ENCODE data around the gene VMP1. TPM values are rescaled to one million over a fixed set of nuclear protein-coding genes. Genes with fewer than 3 reads are reported as not detected.
A peak's percentile ranks its signal among the peaks of the same experiment; 100 is the strongest.

Gene VMP1
- total and polyA plus RNA-seq, 5 experiments from 2014 or later: 39.8 to 65.1 (median 57.1) TPM

GRCh38 chr17:59714255-59714654 lies 6.8 kb downstream of the VMP1 start:
- H3K27ac Mint-ChIP-seq: peak overlapping the region in 1 of 10 donors; percentile 13
- H3K27me3 Mint-ChIP-seq: no peaks in the 10 kb centered on the region
- POLR2A ChIA-PET: interaction anchor here (0.7 kb wide), 1 partner anchor 74 kb away, joined by 5 read pairs; no protein-coding TSS in a partner anchor
- H3K4me3 Mint-ChIP-seq: no peak overlapping the region
- ATAC-seq (no peak), DNase-seq (no peak)
- H3K36me3 Mint-ChIP-seq: peaks cover 0 to 24% (median 2%) of the 10 kb centered on the region in 3 donors
- peaks cover 24 to 62% (median 41%) of the 10 kb centered on the region in 4 donors for H3K4me1 Mint-ChIP-seq
- H3K9me3 Mint-ChIP-seq: no peaks in the 10 kb centered on the region

GRCh38 chr17:59716427-59716826 lies 9.0 kb downstream of the VMP1 start:
- peaks cover 21 to 54% (median 35%) of the 10 kb centered on the region in 4 donors for H3K4me1 Mint-ChIP-seq
- no peaks in the 10 kb centered on the region for H3K27me3 Mint-ChIP-seq
- no peak overlapping the region for H3K4me3 Mint-ChIP-seq
- no peak for ATAC-seq
- DNase-seq: no peak
- peaks cover 0 to 24% (median 2%) of the 10 kb centered on the region in 3 donors for H3K36me3 Mint-ChIP-seq
- peak overlapping the region in 1 of 10 donors; percentile 51 for H3K27ac Mint-ChIP-seq
- POLR2A ChIA-PET: no interaction called here
- no peaks in the 10 kb centered on the region for H3K9me3 Mint-ChIP-seq

GRCh38 chr17:59719526-59719925 lies 12.1 kb downstream of the VMP1 start:
- ATAC-seq: no peak
- Mint-ChIP-seq H3K9me3 (no peaks in the 10 kb centered on the region), H3K27me3 (no peaks in the 10 kb centered on the region), H3K36me3 (peaks cover 0 to 28% (median 0%) of the 10 kb centered on the region in 3 donors), H3K27ac (no peak overlapping the region), H3K4me3 (no peak overlapping the region), H3K4me1 (peaks cover 17 to 52% (median 42%) of the 10 kb centered on the region in 4 donors)
- POLR2A ChIA-PET: no interaction called here
- no peak for DNase-seq

GRCh38 chr17:59722623-59723022 lies 15.2 kb downstream of the VMP1 start:
- POLR2A ChIA-PET: no interaction called here
- Mint-ChIP-seq H3K36me3 (peaks cover 0 to 18% (median 0%) of the 10 kb centered on the region in 3 donors), H3K9me3 (no peaks in the 10 kb centered on the region), H3K4me3 (no peak overlapping the region), H3K4me1 (peaks cover 13 to 47% (median 41%) of the 10 kb centered on the region in 4 donors), H3K27ac (no peak overlapping the region), H3K27me3 (no peaks in the 10 kb centered on the region)
- no peak for ATAC-seq
- no peak for DNase-seq

- peak overlapping the region in 3 of 10 donors; percentile 0 to 22 (median 1) for H3K27ac Mint-ChIP-seq
- H3K27me3 Mint-ChIP-seq: no peaks in the 10 kb centered on the region
- DNase-seq (no peak), ATAC-seq (no peak)
- peaks cover 14 to 47% (median 40%) of the 10 kb centered on the region in 4 donors for H3K4me1 Mint-ChIP-seq
- no peak overlapping the region for H3K4me3 Mint-ChIP-seq
- H3K9me3 Mint-ChIP-seq: no peaks in the 10 kb centered on the region
- POLR2A ChIA-PET: no interaction called here
- peaks cover 0 to 16% (median 0%) of the 10 kb centered on the region in 3 donors for H3K36me3 Mint-ChIP-seq
Measured at GRCh38 chr17:59723041-59723440, 15.6 kb downstream of the VMP1 start.

GRCh38 chr17:59723607-59724006 lies 16.2 kb downstream of the VMP1 start:
- H3K27ac Mint-ChIP-seq: peak overlapping the region in 2 of 10 donors; percentile 0 to 1
- peaks cover 0 to 13% (median 0%) of the 10 kb centered on the region in 3 donors for H3K36me3 Mint-ChIP-seq

GRCh38 chr17:59725691-59726090 lies 18.2 kb downstream of the VMP1 start:
- ATAC-seq (no peak), DNase-seq (no peak)
- Mint-ChIP-seq H3K4me1 (peaks cover 8 to 51% (median 28%) of the 10 kb centered on the region in 4 donors), H3K27me3 (no peaks in the 10 kb centered on the region), H3K27ac (peak overlapping the region in 1 of 10 donors; percentile 14), H3K36me3 (peaks cover 0 to 13% (median 0%) of the 10 kb centered on the region in 3 donors), H3K4me3 (no peak overlapping the region), H3K9me3 (no peaks in the 10 kb centered on the region)
- POLR2A ChIA-PET: no interaction called here

More at GRCh38 chr17:59723607-59724006, 16.2 kb downstream of the VMP1 start:
- ATAC-seq (no peak), DNase-seq (no peak)
- peaks cover 12 to 44% (median 37%) of the 10 kb centered on the region in 4 donors for H3K4me1 Mint-ChIP-seq
- POLR2A ChIA-PET: no interaction called here
- H3K4me3 Mint-ChIP-seq: no peak overlapping the region
- no peaks in the 10 kb centered on the region for H3K9me3 Mint-ChIP-seq
- H3K27me3 Mint-ChIP-seq: no peaks in the 10 kb centered on the region

- H3K36me3 Mint-ChIP-seq: peaks cover 0 to 25% (median 4%) of the 10 kb centered on the region in 3 donors
- peaks cover 8 to 41% (median 20%) of the 10 kb centered on the region in 4 donors for H3K4me1 Mint-ChIP-seq
- ATAC-seq (no peak), DNase-seq (no peak)
- H3K27ac Mint-ChIP-seq: no peak overlapping the region
- POLR2A ChIA-PET: no interaction called here
- no peak overlapping the region for H3K4me3 Mint-ChIP-seq
- no peaks in the 10 kb centered on the region for H3K27me3 Mint-ChIP-seq
- no peaks in the 10 kb centered on the region for H3K9me3 Mint-ChIP-seq
Measured at GRCh38 chr17:59727817-59728533, 20.5 kb downstream of the VMP1 start.

GRCh38 chr17:59730268-59730834 lies 22.9 kb downstream of the VMP1 start:
- peak overlapping the region in 3 of 10 donors; percentile 14 to 73 (median 39) for H3K27ac Mint-ChIP-seq
- H3K36me3 Mint-ChIP-seq: peaks cover 0 to 36% (median 6%) of the 10 kb centered on the region in 3 donors
- POLR2A ChIA-PET: no interaction called here
- DNase-seq (no peak), ATAC-seq (no peak)
- peak overlapping the region in 1 of 10 donors; percentile 24 for H3K4me3 Mint-ChIP-seq
- no peaks in the 10 kb centered on the region for H3K9me3 Mint-ChIP-seq
- H3K4me1 Mint-ChIP-seq: peaks cover under 1 to 30% (median 10%) of the 10 kb centered on the region in 4 donors
- no peaks in the 10 kb centered on the region for H3K27me3 Mint-ChIP-seq

- no peak overlapping the region for H3K4me3 Mint-ChIP-seq
- H3K27me3 Mint-ChIP-seq: no peaks in the 10 kb centered on the region
- no peak for ATAC-seq
- peaks cover 0 to 15% (median 5%) of the 10 kb centered on the region in 4 donors for H3K4me1 Mint-ChIP-seq
- H3K36me3 Mint-ChIP-seq: peaks cover 0 to 61% (median 9%) of the 10 kb centered on the region in 3 donors
- H3K9me3 Mint-ChIP-seq: no peaks in the 10 kb centered on the region
- H3K27ac Mint-ChIP-seq: no peak overlapping the region
- POLR2A ChIA-PET: no interaction called here
- no peak for DNase-seq
Measured at GRCh38 chr17:59733697-59734096, 26.2 kb downstream of the VMP1 start.

- no peaks in the 10 kb centered on the region for H3K9me3 Mint-ChIP-seq
- POLR2A ChIA-PET: no interaction called here
- ATAC-seq (no peak), DNase-seq (no peak)
- no peak overlapping the region for H3K27ac Mint-ChIP-seq
- H3K27me3 Mint-ChIP-seq: no peaks in the 10 kb centered on the region
- peaks cover 0 to 10% (median 5%) of the 10 kb centered on the region in 4 donors for H3K4me1 Mint-ChIP-seq
- H3K4me3 Mint-ChIP-seq: no peak overlapping the region
- H3K36me3 Mint-ChIP-seq: peaks cover 0 to 65% (median 9%) of the 10 kb centered on the region in 3 donors
Measured at GRCh38 chr17:59734226-59734625, 26.8 kb downstream of the VMP1 start.

GRCh38 chr17:59737324-59737723 lies 29.9 kb downstream of the VMP1 start:
- H3K36me3 Mint-ChIP-seq: peaks cover 0 to 76% (median 15%) of the 10 kb centered on the region in 3 donors
- H3K4me1 Mint-ChIP-seq: peaks cover 0 to 2% (median 0%) of the 10 kb centered on the region in 4 donors
- H3K4me3 Mint-ChIP-seq: no peak overlapping the region
- DNase-seq: no peak
- no peak overlapping the region for H3K27ac Mint-ChIP-seq
- no peak for ATAC-seq
- no peaks in the 10 kb centered on the region for H3K9me3 Mint-ChIP-seq
- H3K27me3 Mint-ChIP-seq: no peaks in the 10 kb centered on the region
- POLR2A ChIA-PET: interaction anchor here (0.5 kb wide), 2 partner anchors 118 to 506 kb away, joined by 3 to 4 read pairs; partner anchors contain the start of gene CLTC

- Mint-ChIP-seq H3K36me3 (peaks cover 7 to 41% (median 17%) of the 10 kb centered on the region in 3 donors), H3K9me3 (peaks cover 0 to 4% (median 0%) of the 10 kb centered on the region in 9 donors), H3K4me3 (no peak overlapping the region), H3K27me3 (no peaks in the 10 kb centered on the region), H3K27ac (peak overlapping the region in 1 of 10 donors; percentile 20), H3K4me1 (peaks cover 0 to 2% (median 0%) of the 10 kb centered on the region in 4 donors)
- ATAC-seq (no peak), DNase-seq (no peak)
- POLR2A ChIA-PET: no interaction called here
Measured at GRCh38 chr17:59743842-59744241, 36.4 kb downstream of the VMP1 start.

All from naive thymus-derived CD8-positive, alpha-beta T cell (primary cell).